HG02943 (cell line): ENCODE measurements around the gene KAT7.

Source experiments
- ATAC-seq: cut with Tn5 transposase; IDR thresholded peaks from one replicate; pipeline ENCODE4 v1.9.1; 2021; ENCODE audit warnings: mild to moderate bottlenecking, low read depth, moderate library complexity; ENCODE audit not compliant: unreplicated experiment

The KAT7 gene

GRCh38 chr17:49836111-49837030 is 47.9 kb downstream of the KAT7 start:
- no peak for ATAC-seq

GRCh38 chr17:49839455-49839854 is 51.0 kb downstream of the KAT7 start:
- no peak for ATAC-seq

GRCh38 chr17:49841548-49841947 is 53.1 kb downstream of the KAT7 start:
- no peak for ATAC-seq

- no peak for ATAC-seq
Observed at GRCh38 chr17:49842371-49842770, 53.9 kb downstream of the KAT7 start.

GRCh38 chr17:49842846-49843245 is 54.4 kb downstream of the KAT7 start:
- no peak for ATAC-seq

GRCh38 chr17:49843774-49844350 is 55.4 kb downstream of the KAT7 start:
- no peak for ATAC-seq

- ATAC-seq = no peak
Observed at GRCh38 chr17:49845321-49845720, 56.8 kb downstream of the KAT7 start.

GRCh38 chr17:49846938-49847712 is 58.6 kb downstream of the KAT7 start:
- ATAC-seq = no peak

GRCh38 chr17:49848019-49848473 is 59.6 kb downstream of the KAT7 start, which contains the start of gene TAC4:
TSS of gene TAC4 (minus strand) at chr17:49848069. CDS start at chr17:49848017, 52 bp downstream.
- no peak for ATAC-seq

- ATAC-seq = no peak
Observed at GRCh38 chr17:49848739-49849138, 60.3 kb downstream of the KAT7 start.

- ATAC-seq = no peak
Observed at GRCh38 chr17:49850218-49850610, 61.7 kb downstream of the KAT7 start.

- no peak for ATAC-seq
Observed at GRCh38 chr17:49850772-49851386, 62.4 kb downstream of the KAT7 start.

GRCh38 chr17:49851387-49852291 is 63.2 kb downstream of the KAT7 start:
- no peak for ATAC-seq

- no peak for ATAC-seq
Observed at GRCh38 chr17:49853470-49854015, 65.1 kb downstream of the KAT7 start.

GRCh38 chr17:49854126-49854525 is 65.6 kb downstream of the KAT7 start:
- no peak for ATAC-seq

- no peak for ATAC-seq
Observed at GRCh38 chr17:49858796-49859195, 70.3 kb downstream of the KAT7 start.

- no peak for ATAC-seq
Observed at GRCh38 chr17:49859991-49860953, 71.8 kb downstream of the KAT7 start.
